Activated naive CD4-positive, alpha-beta T cell (primary cell): ENCODE results near the gene MARCHF9.
A peak's percentile ranks its signal among the peaks of the same experiment; 100 is the strongest.

Source experiments
- DNase-seq, 4 experiments: peaks; one replicate each; lab custom pipeline; 2025; lab: John Stamatoyannopoulos, UW

The MARCHF9 gene

DNA sequence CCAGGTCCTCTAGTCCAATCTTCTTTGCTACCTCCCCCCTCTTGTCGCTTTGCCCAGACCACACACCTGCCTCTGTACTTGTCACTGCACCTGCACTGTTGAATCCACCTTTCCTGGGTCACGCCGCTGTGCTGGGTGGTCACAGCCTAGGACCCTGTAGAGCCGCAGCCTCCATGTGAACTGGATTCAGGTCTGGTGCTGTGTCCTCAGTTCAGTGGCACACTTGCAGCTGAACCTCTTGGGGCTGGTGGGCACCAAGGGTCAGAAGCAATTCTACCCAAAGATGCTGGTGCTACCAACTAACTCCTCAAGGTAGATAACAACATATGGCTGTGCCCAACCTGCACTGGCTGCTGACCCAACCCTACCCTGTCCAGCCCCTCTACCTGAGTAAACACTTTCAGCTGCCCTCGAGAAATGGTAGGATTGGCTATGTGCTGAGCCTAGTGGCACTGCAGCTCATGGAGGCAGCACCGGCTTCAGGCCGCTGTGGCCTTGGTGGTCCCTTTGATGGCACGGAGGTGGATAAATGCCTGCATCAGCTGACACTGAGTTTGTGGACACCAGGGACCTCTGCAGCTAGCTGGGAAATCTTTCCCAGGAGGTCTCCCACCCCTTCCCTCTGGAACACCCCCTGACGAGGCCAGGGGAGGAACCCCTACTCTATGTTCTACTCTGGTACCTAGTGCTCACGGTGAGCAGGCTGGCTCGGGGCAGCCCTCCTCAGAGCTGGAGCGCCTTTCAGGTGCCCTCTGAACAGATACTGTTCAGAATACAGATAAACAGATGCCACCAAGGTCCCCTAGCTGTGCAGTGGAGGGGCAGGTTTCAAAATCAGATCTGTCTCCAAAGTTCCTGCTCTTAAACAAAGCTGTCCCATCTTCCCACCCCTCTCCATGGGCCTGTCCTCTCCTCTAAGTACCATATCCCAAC lies 30.6 kb upstream of the MARCHF9 start:
- no peak for DNase-seq

DNA sequence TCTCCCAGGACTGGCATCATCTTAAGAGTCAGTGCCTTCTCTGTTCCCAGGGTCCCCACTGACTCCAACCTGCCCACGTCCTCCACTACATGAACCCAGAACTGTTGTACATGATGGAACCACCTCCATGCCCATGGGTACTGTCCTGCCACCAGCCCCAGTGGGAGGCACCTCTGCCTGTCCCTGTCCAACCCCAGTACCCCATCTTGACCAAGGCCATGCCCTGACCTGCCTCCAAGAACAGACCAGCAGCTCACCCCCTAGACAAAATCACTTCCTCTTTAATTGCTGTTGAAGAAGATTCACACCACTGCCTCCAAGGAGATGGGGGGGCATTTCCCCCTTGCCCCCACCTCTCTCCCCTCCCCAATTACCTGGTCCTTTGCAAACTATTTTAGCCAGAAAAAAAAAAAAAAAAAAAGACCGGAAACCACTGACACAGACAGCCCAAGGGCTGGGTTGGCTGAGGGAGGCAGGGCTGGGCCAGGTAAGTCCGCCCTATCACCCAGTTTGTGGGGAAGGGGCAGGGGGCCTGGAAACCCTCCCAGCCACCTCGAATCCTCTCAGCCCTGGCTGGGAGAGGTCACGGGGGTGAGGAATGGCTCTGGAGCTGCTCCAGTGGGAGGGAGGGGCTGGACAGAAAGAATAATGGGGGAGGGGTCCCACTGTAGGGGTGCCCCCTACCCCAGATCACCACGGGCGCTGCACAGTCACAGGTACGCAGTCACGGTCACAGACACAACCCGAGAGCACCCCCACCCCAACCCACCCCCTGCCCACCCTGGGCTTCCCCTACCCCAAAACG lies 29.8 kb upstream of the MARCHF9 start:
- no peak for DNase-seq

- DNase-seq, result no peak
Observed at GRCh38 chr12:57725851-57726150, 29.1 kb upstream of the MARCHF9 start.

DNA sequence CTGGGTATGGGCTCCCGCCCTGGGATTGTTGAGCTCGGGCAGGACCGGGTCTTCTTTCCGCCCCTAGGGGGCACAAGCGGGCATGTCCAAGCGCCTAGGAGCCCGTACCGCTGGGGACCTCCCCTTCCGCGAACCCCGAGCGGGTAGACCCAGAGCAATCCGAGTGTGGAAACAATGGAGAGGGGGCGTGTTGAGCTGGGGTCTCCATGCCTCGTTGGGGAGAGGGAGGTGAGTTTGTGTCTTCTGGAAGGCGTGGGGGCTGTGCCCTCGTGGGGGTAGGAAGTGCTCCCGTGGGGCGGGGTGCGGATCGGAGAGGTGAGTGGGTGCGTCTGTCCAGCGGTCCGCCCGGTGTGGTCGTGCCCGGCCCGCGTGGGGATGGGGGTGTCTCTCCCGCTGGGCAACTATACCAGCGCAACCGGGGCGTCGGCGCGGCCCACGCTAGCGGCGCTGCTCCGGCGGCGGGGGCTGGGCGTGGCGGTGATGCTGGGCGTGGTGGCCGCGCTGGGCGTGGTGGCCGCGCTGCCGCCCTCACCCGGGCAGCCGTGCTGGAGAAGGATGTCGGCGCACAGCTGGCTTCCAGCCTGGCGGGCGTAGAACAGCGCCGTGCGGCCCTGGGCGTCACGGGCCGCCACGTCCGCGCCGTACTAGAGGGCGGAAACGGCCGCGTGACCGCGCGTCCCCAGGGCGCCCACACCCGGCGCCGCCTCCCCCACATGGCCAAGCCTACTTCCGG lies 28.6 kb upstream of the MARCHF9 start:
- DNase-seq, result peak in 1 of 4 experiments; percentile 17

DNA sequence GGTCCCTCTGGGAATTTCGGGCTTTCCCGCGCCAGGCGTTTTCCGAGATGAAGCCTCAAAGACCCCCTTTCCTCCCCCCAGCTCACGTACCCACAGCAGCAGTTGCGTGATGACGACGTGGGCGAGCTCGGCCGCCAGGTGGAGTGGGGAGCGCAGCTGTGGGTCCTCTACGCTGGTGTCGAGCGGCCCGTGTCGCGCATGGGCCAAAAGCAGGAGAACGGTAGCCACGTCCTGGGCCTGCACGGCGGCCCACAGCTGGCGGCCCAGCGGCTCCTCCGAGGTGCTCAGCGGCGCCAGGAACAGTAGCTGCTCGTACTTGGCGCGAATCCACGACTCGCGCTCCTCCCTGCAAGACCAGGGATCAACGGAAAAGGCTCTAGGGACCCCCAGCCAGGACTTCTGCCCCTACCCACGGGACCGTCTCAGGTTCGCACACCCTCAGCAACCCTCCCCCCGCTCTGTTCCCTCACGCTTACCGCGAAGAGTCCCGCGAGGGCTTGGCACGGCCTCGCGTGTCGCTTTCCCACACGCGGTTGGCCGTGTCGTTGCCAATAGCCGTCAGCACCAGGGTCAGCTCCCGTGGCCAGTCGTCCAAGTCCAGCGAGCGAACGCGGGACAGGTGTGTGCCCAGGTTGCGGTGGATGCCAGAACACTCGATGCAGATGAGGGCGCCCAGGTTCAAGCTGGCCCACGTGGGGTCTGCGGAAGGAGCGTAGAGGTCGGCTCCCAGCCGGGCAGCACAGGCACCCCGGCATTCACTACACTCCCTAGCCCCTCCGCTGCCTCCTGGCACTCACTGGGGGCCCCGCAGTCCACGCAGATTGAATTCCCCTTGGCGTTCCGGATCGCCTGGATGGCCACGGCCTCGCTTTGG lies 27.8 kb upstream of the MARCHF9 start:
- no peak for DNase-seq

- no peak for DNase-seq
Observed at GRCh38 chr12:57727758-57728395, 27.0 kb upstream of the MARCHF9 start.

DNA sequence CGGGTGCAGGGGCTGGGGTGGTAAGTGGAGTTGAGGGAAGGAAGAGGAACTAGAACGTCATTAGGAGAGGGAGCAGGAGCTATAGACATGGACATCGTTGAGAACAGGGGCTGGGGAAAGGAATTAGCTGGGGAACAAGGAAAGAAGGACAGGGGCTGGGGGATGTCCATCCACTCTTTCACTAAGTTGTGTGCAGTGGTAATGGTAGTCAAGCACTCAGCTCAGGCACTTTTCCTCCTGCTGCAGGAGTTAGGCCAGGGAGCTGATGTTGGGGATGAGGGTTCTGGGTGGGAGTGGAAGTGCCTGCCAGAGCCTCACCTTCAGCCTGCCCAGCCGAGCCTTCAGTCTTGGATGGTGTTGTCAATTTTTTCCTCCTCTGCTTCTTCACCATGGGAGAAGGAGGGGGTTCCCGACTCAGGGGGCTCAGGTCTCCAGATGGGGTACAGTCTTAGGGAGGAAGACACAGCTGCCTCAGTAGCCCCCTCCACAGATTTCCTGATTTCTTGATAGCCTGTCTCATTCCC lies 25.5 kb upstream of the MARCHF9 start:
- DNase-seq, result no peak

DNA sequence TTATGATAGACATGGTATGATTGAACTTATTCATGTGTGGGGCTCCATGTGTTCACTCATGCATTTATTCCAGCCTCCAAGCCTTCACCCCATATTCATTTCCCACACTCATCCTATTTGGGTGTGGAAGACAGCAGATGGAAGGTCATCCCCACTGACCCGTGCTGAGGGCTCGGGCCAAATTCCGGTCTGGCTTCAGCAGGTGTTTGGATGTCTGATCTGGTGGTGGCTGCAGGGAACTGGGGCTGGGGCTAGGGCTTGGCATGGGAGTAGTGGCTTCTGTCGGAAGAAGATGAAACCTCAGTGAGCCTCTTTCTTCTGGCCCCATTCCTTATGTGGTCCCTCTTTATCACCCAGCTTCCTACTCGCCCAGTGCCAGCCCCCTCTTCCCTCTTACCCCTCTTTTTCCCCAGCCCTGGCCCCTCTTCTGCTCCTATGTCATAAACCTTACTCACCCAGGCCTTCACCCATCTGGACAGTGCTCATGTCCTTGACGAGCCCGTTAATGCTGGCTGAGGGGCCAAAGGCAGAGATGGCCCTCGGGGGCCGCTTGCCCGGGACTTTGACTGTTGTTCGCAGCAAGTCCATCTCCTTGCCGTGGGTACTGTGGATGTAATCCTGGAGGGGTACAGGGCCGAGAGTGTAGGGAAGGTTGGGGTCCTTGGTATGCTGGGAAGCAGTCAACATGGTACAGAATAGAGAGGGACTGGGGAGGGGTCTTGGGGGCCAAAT lies 24.4 kb upstream of the MARCHF9 start:
- DNase-seq, result no peak

DNA sequence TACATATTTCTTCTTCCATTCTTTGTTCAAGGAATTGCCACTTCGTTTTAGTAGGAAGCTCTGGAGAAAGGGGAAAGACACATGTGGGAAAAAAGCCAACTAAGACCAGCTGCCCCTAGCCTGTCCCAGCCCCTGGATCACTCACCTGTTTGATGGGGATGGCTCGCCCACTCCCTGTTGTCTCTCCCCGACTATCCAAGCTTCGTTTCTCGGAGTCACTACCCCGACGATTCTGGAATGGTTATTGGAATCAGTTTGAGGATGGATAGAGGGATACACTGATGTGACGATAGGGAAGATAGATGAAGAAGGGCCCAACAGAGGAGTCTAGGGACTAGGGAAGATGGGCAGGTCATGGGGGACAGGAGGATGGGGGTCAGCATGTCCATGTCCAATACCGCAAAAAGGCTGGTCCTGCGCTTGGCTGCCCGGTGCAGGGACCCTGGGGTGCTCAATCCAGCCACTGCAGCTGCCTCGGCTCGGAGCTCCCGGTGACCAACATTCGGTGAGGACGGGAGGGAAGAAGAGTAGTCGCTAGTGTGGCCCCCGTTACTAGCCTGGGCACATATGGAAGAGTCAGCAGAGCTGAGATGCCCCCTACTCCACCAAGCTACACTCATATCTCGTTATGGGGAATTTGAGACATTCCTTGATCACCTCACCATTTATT lies 23.4 kb upstream of the MARCHF9 start:
- no peak for DNase-seq

- DNase-seq, result no peak
Observed at GRCh38 chr12:57732270-57732669, 22.6 kb upstream of the MARCHF9 start.

- DNase-seq, result no peak
Observed at GRCh38 chr12:57732726-57733593, 21.9 kb upstream of the MARCHF9 start.

DNA sequence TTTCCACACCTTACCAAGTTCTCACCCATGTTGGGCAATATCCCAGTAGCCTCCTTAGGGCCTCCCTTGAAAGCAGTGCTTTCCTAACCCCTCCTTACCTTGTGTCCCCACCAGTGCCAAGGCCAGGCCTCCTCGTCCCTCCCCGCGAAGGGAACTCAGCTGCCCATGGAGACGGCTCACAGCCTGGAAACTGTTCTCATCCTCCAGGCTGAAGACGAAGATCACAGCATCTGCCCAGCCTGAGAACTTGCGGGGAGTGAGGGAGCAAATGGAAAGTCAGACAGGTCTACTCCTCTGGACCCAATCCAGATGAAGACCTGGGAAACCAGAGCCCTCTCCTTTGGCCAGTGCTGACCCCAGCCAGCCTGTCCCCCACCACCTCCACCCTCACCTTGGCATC lies 21.0 kb upstream of the MARCHF9 start:
- no peak for DNase-seq

- no peak for DNase-seq
Observed at GRCh38 chr12:57734591-57734990, 20.3 kb upstream of the MARCHF9 start.

GRCh38 chr12:57735198-57735855 lies 19.6 kb upstream of the MARCHF9 start:
- DNase-seq, result no peak

- no peak for DNase-seq
Observed at GRCh38 chr12:57735952-57736740, 18.8 kb upstream of the MARCHF9 start.

- no peak for DNase-seq
Observed at GRCh38 chr12:57736741-57737466, 18.0 kb upstream of the MARCHF9 start.
